Epithelial cell of esophagus (primary cell): ENCODE data around the gene AMDHD1.

Source experiments
- DNase-seq: peaks from one replicate; pipeline ENCODE4 v3.0.0; 2010; ENCODE audit warnings: low read depth
- H3K4me3 ChIP-seq: 2 replicates; pipeline ENCODE4 v1.5.1; 2011; ENCODE audit warnings: mild to moderate bottlenecking, low read length, control low read depth
- CTCF ChIP-seq: IDR thresholded peaks from 2 replicates; pipeline ENCODE4 v1.5.1; 2011; ENCODE audit warnings: low read depth, mild to moderate bottlenecking, low read length, control low read depth, inconsistent platforms; ENCODE audit not compliant: insufficient read depth; ENCODE audit errors: missing control alignments

AMDHD1 gene

GRCh38 chr12:95943330-95943842 is at the start of gene AMDHD1:
Gene AMDHD1, plus strand, starts transcription at chr12:95943331. Its CDS starts 68 bp downstream, at chr12:95943399.
- TF ChIP-seq CTCF: peak; percentile 31
- peak; percentile 59 for DNase-seq
- H3K4me3 ChIP-seq: peak within 1 kb of the TSS; percentile 83

GRCh38 chr12:95896846-95897245 is 46.3 kb upstream of the AMDHD1 start:
- TF ChIP-seq CTCF: no peak
- DNase-seq: no peak
- H3K4me3 ChIP-seq: no peak overlapping the region

GRCh38 chr12:95898081-95898480 is 45.0 kb upstream of the AMDHD1 start:
- H3K4me3 ChIP-seq: no peak overlapping the region
- no peak for TF ChIP-seq CTCF
- no peak for DNase-seq

GRCh38 chr12:95908573-95908972 is 34.6 kb upstream of the AMDHD1 start:
- no peak for TF ChIP-seq CTCF
- no peak for DNase-seq
- no peak overlapping the region for H3K4me3 ChIP-seq

GRCh38 chr12:95909871-95910270 is 33.3 kb upstream of the AMDHD1 start:
- DNase-seq: no peak
- H3K4me3 ChIP-seq: no peak overlapping the region
- no peak for TF ChIP-seq CTCF

GRCh38 chr12:95918194-95918993 is 24.7 kb upstream of the AMDHD1 start:
- peak; percentile 65 for DNase-seq
- H3K4me3 ChIP-seq: no peak overlapping the region
- TF ChIP-seq CTCF: peak; percentile 94

- TF ChIP-seq CTCF: no peak
- no peak overlapping the region for H3K4me3 ChIP-seq
- DNase-seq: no peak
Measured at GRCh38 chr12:95919110-95919509, 24.0 kb upstream of the AMDHD1 start.
